Endothelial cell of umbilical vein (primary cell): ENCODE measurements around the gene PRDX5. TPM values are rescaled to one million over a fixed set of nuclear protein-coding genes. Genes with fewer than 3 reads are reported as not detected.

Experiments
- BruUV-seq: library from RNA; stranded (reverse); fragments of 400-500 nt; replicated peaks from 2 replicates; lab custom pipeline; 2021; lab: Mats Ljungman, UMichigan
- CTCF ChIA-PET: fragments of 300-600, 350-600 bp; sonication (Branson Sonifier 250); formaldehyde crosslinking; loops from one replicate; lab custom pipeline; 2021; ENCODE audit warnings: antibody characterized with exemption, inconsistent platforms; lab: Charles Lee
- POLR2A ChIA-PET: fragments of 300-600, 350-600 bp; sonication (Branson Sonifier 250); formaldehyde crosslinking; loops from one replicate; lab custom pipeline; 2021; ENCODE audit warnings: antibody characterized with exemption, inconsistent platforms; lab: Charles Lee
- DNase-seq: peaks from one replicate; pipeline ENCODE4 v3.0.0-alpha.2; 2011; ENCODE audit warnings: low read depth, low spot score
- FAIRE-seq: peaks from 2 replicates; lab custom pipeline; 2011; peaks lifted over from hg19 to GRCh38; lab: Jason Lieb, UNC
- H2AFZ ChIP-seq: 2 replicates; pipeline ENCODE4 v1.6.0; 2012; ENCODE audit warnings: low read depth, low read length, control low read depth, inconsistent platforms
- H3K27ac ChIP-seq: 2 replicates; pipeline ENCODE4 v1.5.1; 2011; ENCODE audit warnings: low read depth, mild to moderate bottlenecking, control low read depth, low read length, moderate library complexity; ENCODE audit not compliant: insufficient read depth
- H3K27me3 ChIP-seq, 2 experiments: 2 replicates each; pipeline versions ENCODE4 v1.6.0 to v1.6.1; 2011; ENCODE audit warnings: low read length in 2 of 2, mixed read lengths in 1 of 2; ENCODE audit not compliant: control insufficient read depth in 2 of 2, insufficient read depth in 2 of 2
- H3K36me3 ChIP-seq, 2 experiments: 2 replicates in 1 of 2; 3 replicates in 1 of 2; pipeline ENCODE4 v1.5.1; 2011; ENCODE audit warnings: low read length in 2 of 2, mild to moderate bottlenecking in 1 of 2, moderate library complexity in 1 of 2; ENCODE audit not compliant: control insufficient read depth in 2 of 2, insufficient read depth in 2 of 2; ENCODE audit errors: extremely low read depth in 1 of 2
- H3K4me1 ChIP-seq: 3 replicates; pipeline ENCODE4 v1.5.1; 2011; ENCODE audit warnings: mild to moderate bottlenecking, low read length; ENCODE audit not compliant: control insufficient read depth, insufficient read depth; ENCODE audit errors: extremely low read depth
- H3K4me2 ChIP-seq: 2 replicates; pipeline ENCODE4 v1.6.1; 2011; ENCODE audit warnings: low read length, control low read depth, mixed read lengths; ENCODE audit not compliant: insufficient read depth
- H3K4me3 ChIP-seq, 3 experiments: fragments of 200-600 bp in 1 of 3; sonication (generic), shearing (Covaris generic) in 1 of 3; replicated peaks in 1 of 3; 2 replicates each; pipeline ENCODE4 v1.5.1; 2011 to 2016; ENCODE audit warnings: control low read depth in 3 of 3, low read length in 3 of 3, mild to moderate bottlenecking in 2 of 3, inconsistent platforms in 1 of 3, low read depth in 1 of 3, moderate library complexity in 1 of 3; ENCODE audit not compliant: insufficient read depth in 1 of 3
- H3K79me2 ChIP-seq: 2 replicates; pipeline ENCODE4 v1.6.0; 2012; ENCODE audit warnings: low read length, inconsistent platforms; ENCODE audit not compliant: control insufficient read depth, insufficient read depth
- H3K9ac ChIP-seq: replicated peaks from 2 replicates; pipeline ENCODE3; 2011; ENCODE audit warnings: low read length, control low read depth; ENCODE audit not compliant: insufficient read depth; ENCODE audit errors: extremely low read depth
- H3K9me1 ChIP-seq: replicated peaks from 3 replicates; pipeline ENCODE4 v1.6.0; 2011; ENCODE audit warnings: mild to moderate bottlenecking, low read length; ENCODE audit not compliant: control insufficient read depth, insufficient read depth; ENCODE audit errors: extremely low read depth
- H3K9me3 ChIP-seq: replicated peaks from 2 replicates; pipeline ENCODE4 v1.5.1; 2012; ENCODE audit warnings: low read length, inconsistent platforms; ENCODE audit not compliant: control insufficient read depth, insufficient read depth
- H4K20me1 ChIP-seq: replicated peaks from 2 replicates; pipeline ENCODE3; 2011; ENCODE audit warnings: mild to moderate bottlenecking, low read length; ENCODE audit not compliant: control insufficient read depth, insufficient read depth; ENCODE audit errors: extremely low read depth
- CTCF ChIP-seq, 2 donors: IDR thresholded peaks; 1 replicate in 1 of 2; 2 replicates in 1 of 2; pipeline ENCODE4 v1.5.1; 2011; ENCODE audit warnings: low read length in 2 of 2, mild to moderate bottlenecking in 2 of 2, moderate library complexity in 2 of 2, control low read depth in 1 of 2, inconsistent platforms in 1 of 2, low read depth in 1 of 2; ENCODE audit not compliant: insufficient read depth in 1 of 2; ENCODE audit errors: extremely low read depth in 1 of 2
- EZH2 ChIP-seq: IDR thresholded peaks from 2 replicates; pipeline ENCODE4 v1.6.1; 2012; ENCODE audit warnings: borderline replicate concordance, low read depth, mild to moderate bottlenecking, moderate library complexity, low read length, inconsistent platforms; ENCODE audit not compliant: severe bottlenecking
- FOS ChIP-seq: IDR thresholded peaks from 2 replicates; pipeline ENCODE4 v1.6.1; 2011; ENCODE audit warnings: mild to moderate bottlenecking, low read length, moderate library complexity, borderline replicate concordance; ENCODE audit not compliant: insufficient read depth
- GATA2 ChIP-seq: IDR thresholded peaks from 2 replicates; pipeline ENCODE4 v1.7.0; 2011; ENCODE audit warnings: low read depth, mild to moderate bottlenecking, moderate library complexity, mixed read lengths, low read length; ENCODE audit not compliant: insufficient read length, insufficient read depth
- JUN ChIP-seq: IDR thresholded peaks from 2 replicates; pipeline ENCODE4 v1.6.1; 2011; ENCODE audit warnings: borderline replicate concordance, low read depth; ENCODE audit not compliant: insufficient read length, insufficient read depth
- MAX ChIP-seq: IDR thresholded peaks from 2 replicates; pipeline ENCODE4 v1.6.1; 2011; ENCODE audit not compliant: insufficient read depth, insufficient read length
- MYC ChIP-seq: IDR thresholded peaks from one replicate; pipeline ENCODE4 v1.6.1; 2011; ENCODE audit warnings: mild to moderate bottlenecking, low read depth, low read length
- POLR2A ChIP-seq: IDR thresholded peaks from 2 replicates; pipeline ENCODE4 v1.6.1; 2012; ENCODE audit warnings: low read depth, mild to moderate bottlenecking, control low read depth, low read length
- POLR2AphosphoS5 ChIP-seq: IDR thresholded peaks from 2 replicates; pipeline ENCODE4 v1.6.1; 2012; ENCODE audit warnings: low read depth, mild to moderate bottlenecking, control low read depth, low read length, moderate library complexity; ENCODE audit not compliant: insufficient read depth
- dilution Hi-C: fragments of 300-500 bp; cut with MboI; formaldehyde crosslinking; loops from one replicate; pipeline ENCODE4 v1.15.0; 2019; ENCODE audit warnings: low sequenced_read_pairs; ENCODE audit not compliant: extremely low pct_ligation_motif_present
- intact Hi-C: fragments of 100-400 bp; cut with micrococcal nuclease; formaldehyde crosslinking; loops from one replicate; pipeline ENCODE4 v1.10.0; 2022
- polyA plus RNA-seq, 4 experiments: library from polyadenylated mRNA; depleted of rRNA in 3 of 4; stranded (reverse) in 3 of 4; unstranded in 1 of 4; fragments of >200 nt; gene quantifications; 2 replicates each; pipeline versions ENCODE4 v1.2.1 to v1.2.3, GENCODE V29; 2011 to 2012; ENCODE audit warnings: missing spikeins in 1 of 4
- total RNA-seq: library from RNA; stranded (reverse); gene quantifications from 2 replicates; pipeline ENCODE4 v1.2.3, GENCODE V29; 2021

Gene PRDX5
- total and polyA plus RNA-seq, 2 donors (not counting 3 experiments of a cell fraction or from before 2014, with no cell fraction given): 199 to 709 TPM

GRCh38 chr11:64327993-64328392, 10.1 kb downstream of the PRDX5 start:
- FAIRE-seq (no peak), DNase-seq (no peak)
- Histone ChIP-seq H3K4me3 (no peak overlapping the region), H3K79me2 (no peaks in the 10 kb centered on the region), H4K20me1 (no peaks in the 10 kb centered on the region), H2AFZ (no peak overlapping the region), H3K9ac (no peak overlapping the region), H3K9me1 (no peaks in the 10 kb centered on the region), H3K4me2 (no peak overlapping the region), H3K27ac (no peak overlapping the region), H3K36me3 (no peaks in the 10 kb centered on the region), H3K27me3 (no peaks in the 10 kb centered on the region), H3K9me3 (no peaks in the 10 kb centered on the region), H3K4me1 (peaks cover 3% of the 10 kb centered on the region)
- intact Hi-C loops: no loop called here
- no peak for TF ChIP-seq MAX
- no peak for TF ChIP-seq FOS
- no peak for TF ChIP-seq CTCF (IDR thresholded peaks at IDR 0.05; ENCODE audit: extremely low read depth in 1 of 2, insufficient read depth in 1 of 2, low read depth in 1 of 2, low read length in 2 of 2)
- TF ChIP-seq POLR2A: no peak
- no peak for TF ChIP-seq MYC
- no peak for TF ChIP-seq POLR2AphosphoS5
- TF ChIP-seq JUN: no peak
- TF ChIP-seq EZH2: no peak
- no peak for TF ChIP-seq GATA2
- dilution Hi-C loops: no loop called here
- no TSS peak for BruUV-seq
- CTCF ChIA-PET: interaction anchor here (1.8 kb wide), 1 partner anchor 10 kb away, joined by 8 read pairs; the partner anchor contains the start of gene PRDX5
- POLR2A ChIA-PET: no interaction called here
